ENCODE data around the gene ACP3.

The ACP3 gene

DNA sequence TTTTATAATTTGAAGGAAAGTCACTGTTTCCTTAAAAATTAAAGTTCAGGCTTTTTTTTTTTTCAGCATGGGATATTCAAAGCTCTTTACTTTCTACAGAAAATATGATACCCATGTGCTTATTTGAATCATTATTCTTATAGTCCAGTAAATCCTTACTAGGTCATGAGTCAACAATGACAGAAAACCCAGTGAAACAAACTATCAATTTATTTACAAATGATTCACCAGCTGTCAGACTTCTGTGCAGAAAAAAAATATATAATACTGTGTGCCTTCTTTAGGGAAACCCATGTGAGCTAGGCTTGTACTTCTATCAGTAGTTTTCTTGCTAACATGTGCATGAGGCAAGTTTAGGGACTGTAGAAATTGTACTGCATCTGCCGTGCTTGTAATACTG is 1.2 kb downstream of the ACP3 start:
- Histone ChIP-seq H3K4me2 (ENCODE audit: low read depth, low read length, poor library complexity, severe bottlenecking) (no peak overlapping the region), H2AFZ (ENCODE audit: low read depth, low read length, severe bottlenecking) (no peak overlapping the region), H3K27me3 (ENCODE audit: low read length) (no peaks in the 10 kb centered on the region), H3K27ac (ENCODE audit: low read depth, low read length) (no peak overlapping the region), H3K4me3 (ENCODE audit: insufficient read depth, low read length, poor library complexity, severe bottlenecking) (no peak overlapping the region), H3K9me3 (ENCODE audit: insufficient read depth, low read length) (no peaks in the 10 kb centered on the region), H3F3A (ENCODE audit: insufficient read depth) (no peaks in the 10 kb centered on the region), H3K9me2 (replicated peaks; ENCODE audit: insufficient read depth, low read length) (no peaks in the 10 kb centered on the region), H3K36me3 (ENCODE audit: low read length) (no peaks in the 10 kb centered on the region), H4K20me1 (ENCODE audit: low read depth, low read length) (no peaks in the 10 kb centered on the region), H3K79me2 (ENCODE audit: insufficient read depth, low read length) (no peaks in the 10 kb centered on the region), H3K9ac (ENCODE audit: low read length) (no peak overlapping the region)
- no peak for TF ChIP-seq EZH2phosphoT487 (conservative IDR thresholded peaks at IDR 0.05; ENCODE audit: low read length)

DNA sequence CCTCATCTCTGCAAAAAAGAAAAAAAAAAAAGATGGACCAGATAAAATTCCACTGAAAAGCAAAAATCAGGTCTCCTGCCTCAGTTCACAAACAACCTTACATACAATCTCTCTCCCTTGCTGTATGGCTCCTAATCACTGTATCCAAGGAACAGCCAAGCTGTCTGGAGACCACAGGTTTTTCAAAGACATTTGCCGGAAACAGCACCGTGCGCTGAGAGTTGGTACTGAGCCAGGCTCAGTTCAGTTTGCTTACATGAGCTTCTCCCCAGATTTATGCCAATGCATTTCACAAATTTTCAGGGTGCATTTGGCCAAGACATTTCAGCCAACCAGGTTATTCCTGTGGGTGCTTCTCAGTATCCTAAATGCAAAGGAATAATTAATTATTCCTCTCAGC is 4.1 kb downstream of the ACP3 start:
- no peak overlapping the region for H3K27ac ChIP-seq (ENCODE audit: low read depth, low read length)
- no peaks in the 10 kb centered on the region for H4K20me1 ChIP-seq (ENCODE audit: low read depth, low read length)
- no peaks in the 10 kb centered on the region for H3K9me3 ChIP-seq (ENCODE audit: insufficient read depth, low read length)
- no peaks in the 10 kb centered on the region for H3K79me2 ChIP-seq (ENCODE audit: insufficient read depth, low read length)
- H3K4me3 ChIP-seq (ENCODE audit: insufficient read depth, low read length, poor library complexity, severe bottlenecking) = no peak overlapping the region
- no peak overlapping the region for H3K4me2 ChIP-seq (ENCODE audit: low read depth, low read length, poor library complexity, severe bottlenecking)
- no peaks in the 10 kb centered on the region for H3F3A ChIP-seq (ENCODE audit: insufficient read depth)
- no peak overlapping the region for H3K9ac ChIP-seq (ENCODE audit: low read length)
- no peaks in the 10 kb centered on the region for H3K36me3 ChIP-seq (ENCODE audit: low read length)
- no peak overlapping the region for H2AFZ ChIP-seq (ENCODE audit: low read depth, low read length, severe bottlenecking)
- no peaks in the 10 kb centered on the region for H3K27me3 ChIP-seq (ENCODE audit: low read length)
- H3K9me2 ChIP-seq (replicated peaks; ENCODE audit: insufficient read depth, low read length) = no peaks in the 10 kb centered on the region
- TF ChIP-seq, protein P1, sequence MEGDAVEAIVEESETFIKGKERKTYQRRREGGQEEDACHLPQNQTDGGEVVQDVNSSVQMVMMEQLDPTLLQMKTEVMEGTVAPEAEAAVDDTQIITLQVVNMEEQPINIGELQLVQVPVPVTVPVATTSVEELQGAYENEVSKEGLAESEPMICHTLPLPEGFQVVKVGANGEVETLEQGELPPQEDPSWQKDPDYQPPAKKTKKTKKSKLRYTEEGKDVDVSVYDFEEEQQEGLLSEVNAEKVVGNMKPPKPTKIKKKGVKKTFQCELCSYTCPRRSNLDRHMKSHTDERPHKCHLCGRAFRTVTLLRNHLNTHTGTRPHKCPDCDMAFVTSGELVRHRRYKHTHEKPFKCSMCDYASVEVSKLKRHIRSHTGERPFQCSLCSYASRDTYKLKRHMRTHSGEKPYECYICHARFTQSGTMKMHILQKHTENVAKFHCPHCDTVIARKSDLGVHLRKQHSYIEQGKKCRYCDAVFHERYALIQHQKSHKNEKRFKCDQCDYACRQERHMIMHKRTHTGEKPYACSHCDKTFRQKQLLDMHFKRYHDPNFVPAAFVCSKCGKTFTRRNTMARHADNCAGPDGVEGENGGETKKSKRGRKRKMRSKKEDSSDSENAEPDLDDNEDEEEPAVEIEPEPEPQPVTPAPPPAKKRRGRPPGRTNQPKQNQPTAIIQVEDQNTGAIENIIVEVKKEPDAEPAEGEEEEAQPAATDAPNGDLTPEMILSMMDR (IDR thresholded peaks at IDR 0.05; ENCODE audit: insufficient read depth, low read length, poor library complexity, severe bottlenecking) = no peak
- no peak for TF ChIP-seq EZH2phosphoT487 (conservative IDR thresholded peaks at IDR 0.05; ENCODE audit: low read length)

DNA sequence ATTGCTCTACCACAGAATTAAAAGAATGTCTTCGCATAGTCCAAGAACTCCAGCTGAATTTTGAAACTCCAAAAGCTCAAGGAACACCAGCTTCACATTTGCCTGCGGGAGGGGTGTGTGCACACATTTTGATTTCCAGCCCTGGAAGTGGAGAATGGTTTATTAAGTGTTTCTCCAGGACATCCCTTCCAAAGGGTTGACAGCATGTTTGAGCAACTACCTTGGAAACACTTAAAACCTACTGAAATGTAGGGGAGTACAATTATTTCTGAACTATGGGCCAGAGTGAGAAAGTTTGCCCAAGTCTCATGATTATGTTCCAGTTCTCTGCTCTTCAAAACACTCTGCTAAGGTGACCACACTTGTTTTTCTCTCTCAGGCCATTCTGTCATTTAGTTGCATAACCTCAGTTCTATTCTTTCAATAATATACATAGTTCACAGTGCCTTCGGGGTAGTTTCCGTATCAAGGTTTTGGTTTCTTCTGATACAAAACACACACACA is 7.9 kb downstream of the ACP3 start:
- H3K9me2 ChIP-seq (replicated peaks; ENCODE audit: insufficient read depth, low read length) = no peaks in the 10 kb centered on the region; the same call in 1 of the 2 replicates
- no peak overlapping the region for H2AFZ ChIP-seq (ENCODE audit: low read depth, low read length, severe bottlenecking)
- no peak overlapping the region for H3K4me2 ChIP-seq (ENCODE audit: low read depth, low read length, poor library complexity, severe bottlenecking)
- H3K4me3 ChIP-seq (ENCODE audit: insufficient read depth, low read length, poor library complexity, severe bottlenecking) = no peak overlapping the region
- H3K36me3 ChIP-seq (ENCODE audit: low read length) = no peaks in the 10 kb centered on the region
- no peaks in the 10 kb centered on the region for H3K79me2 ChIP-seq (ENCODE audit: insufficient read depth, low read length)
- H3F3A ChIP-seq (ENCODE audit: insufficient read depth) = no peaks in the 10 kb centered on the region
- H3K9me3 ChIP-seq (ENCODE audit: insufficient read depth, low read length) = no peaks in the 10 kb centered on the region
- H3K9ac ChIP-seq (ENCODE audit: low read length) = no peak overlapping the region
- no peak for TF ChIP-seq EZH2phosphoT487 (conservative IDR thresholded peaks at IDR 0.05; ENCODE audit: low read length)
- TF ChIP-seq, protein P1 (IDR thresholded peaks at IDR 0.05; ENCODE audit: insufficient read depth, low read length, poor library complexity, severe bottlenecking) = no peak
- H3K27me3 ChIP-seq (ENCODE audit: low read length) = no peaks in the 10 kb centered on the region
- no peaks in the 10 kb centered on the region for H4K20me1 ChIP-seq (ENCODE audit: low read depth, low read length)
- no peak overlapping the region for H3K27ac ChIP-seq (ENCODE audit: low read depth, low read length)

DNA sequence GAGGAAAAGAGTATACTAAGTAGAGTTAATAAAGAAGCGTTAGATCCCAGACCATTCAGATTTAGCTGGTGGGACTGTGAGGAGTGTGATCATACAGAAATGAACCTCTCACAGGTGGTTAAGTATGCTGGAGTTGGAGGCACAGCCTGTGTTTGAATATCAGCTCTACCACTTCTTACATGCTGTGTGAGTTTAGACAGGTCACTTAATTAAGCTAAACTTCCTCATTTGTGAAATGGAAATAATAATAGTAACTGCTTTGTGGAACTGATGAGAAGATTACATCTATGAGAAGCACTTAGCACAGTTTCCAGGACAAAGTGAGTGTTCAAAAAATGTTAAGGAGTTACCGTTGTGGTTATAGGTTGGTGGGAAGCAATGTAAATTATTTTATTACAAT is 8.4 kb downstream of the ACP3 start:
- TF ChIP-seq EZH2phosphoT487 (conservative IDR thresholded peaks at IDR 0.05; ENCODE audit: low read length) = no peak
- TF ChIP-seq, protein P1 (IDR thresholded peaks at IDR 0.05; ENCODE audit: insufficient read depth, low read length, poor library complexity, severe bottlenecking) = no peak
- Histone ChIP-seq H3K9ac (ENCODE audit: low read length) (no peak overlapping the region), H4K20me1 (ENCODE audit: low read depth, low read length) (no peaks in the 10 kb centered on the region), H3K36me3 (ENCODE audit: low read length) (no peaks in the 10 kb centered on the region), H2AFZ (ENCODE audit: low read depth, low read length, severe bottlenecking) (no peak overlapping the region), H3K79me2 (ENCODE audit: insufficient read depth, low read length) (no peaks in the 10 kb centered on the region), H3F3A (ENCODE audit: insufficient read depth) (no peaks in the 10 kb centered on the region), H3K27me3 (ENCODE audit: low read length) (no peaks in the 10 kb centered on the region), H3K9me2 (replicated peaks; ENCODE audit: insufficient read depth, low read length) (no peaks in the 10 kb centered on the region; the same call in 1 of the 2 replicates), H3K9me3 (ENCODE audit: insufficient read depth, low read length) (no peaks in the 10 kb centered on the region), H3K4me2 (ENCODE audit: low read depth, low read length, poor library complexity, severe bottlenecking) (no peak overlapping the region), H3K27ac (ENCODE audit: low read depth, low read length) (no peak overlapping the region), H3K4me3 (ENCODE audit: insufficient read depth, low read length, poor library complexity, severe bottlenecking) (no peak overlapping the region)

Measured in SU-DHL-6 (cell line).